Skeletal muscle tissue (tissue), 4 donors: ENCODE data around the gene NEUROG1. TPM values are rescaled to one million over a fixed set of nuclear protein-coding genes. Genes with fewer than 3 reads are reported as not detected.

Experiments
- H3K27ac ChIP-seq: one replicate; pipeline ENCODE4 v1.7.0; 2013; ENCODE audit warnings: mild to moderate bottlenecking, low read depth, low read length, inconsistent platforms
- H3K27me3 ChIP-seq, 3 donors: one replicate each; pipeline ENCODE4 v1.7.0; 2013; ENCODE audit warnings: low read length in 3 of 3; ENCODE audit not compliant: control insufficient read depth in 3 of 3, insufficient read depth in 3 of 3
- H3K36me3 ChIP-seq, 3 donors: one replicate each; pipeline ENCODE4 v1.7.0; 2013; ENCODE audit warnings: low read length in 3 of 3; ENCODE audit not compliant: control insufficient read depth in 3 of 3, insufficient read depth in 3 of 3
- H3K4me1 ChIP-seq, 3 donors: one replicate each; pipeline ENCODE4 v1.7.0; 2013; ENCODE audit warnings: low read length in 3 of 3, mild to moderate bottlenecking in 3 of 3; ENCODE audit not compliant: control insufficient read depth in 3 of 3, insufficient read depth in 3 of 3
- H3K4me3 ChIP-seq, 3 donors: one replicate each; pipeline ENCODE4 v1.7.0; 2013; ENCODE audit warnings: low read length in 3 of 3
- H3K9ac ChIP-seq, 3 donors: one replicate each; pipeline ENCODE4 v1.7.0; 2013; ENCODE audit warnings: low read length in 3 of 3, mild to moderate bottlenecking in 3 of 3, moderate library complexity in 2 of 3, low read depth in 1 of 3
- H3K9me3 ChIP-seq, 3 donors: one replicate each; pipeline ENCODE4 v1.7.0; 2013; ENCODE audit warnings: low read length in 3 of 3; ENCODE audit not compliant: control insufficient read depth in 3 of 3
- total RNA-seq: library from RNA; depleted of rRNA; stranded (reverse); fragments of >200 nt; gene quantifications from one replicate; pipeline ENCODE4 v1.2.3, GENCODE V29; 2014
- donor health status: Osteomylitis.

Gene NEUROG1
- total RNA-seq, 1 donor from 2014 or later, result not detected

- H3K4me1 ChIP-seq, result no peaks in the 10 kb centered on the region
- peaks cover 7 to 18% (median 7%) of the 10 kb centered on the region in 3 donors for H3K27me3 ChIP-seq
- H3K36me3 ChIP-seq, result no peaks in the 10 kb centered on the region
These were observed 13.8 kb downstream of the NEUROG1 start for GRCh38 chr5:135521964-135522363.

GRCh38 chr5:135517631-135518030 lies 18.1 kb downstream of the NEUROG1 start:
- no peak overlapping the region for H3K9ac ChIP-seq
- no peaks in the 10 kb centered on the region for H3K4me1 ChIP-seq
- H3K36me3 ChIP-seq, result no peaks in the 10 kb centered on the region
- H3K9me3 ChIP-seq, result peaks cover 0 to 3% (median 0%) of the 10 kb centered on the region in 3 donors
- no peak overlapping the region for H3K27ac ChIP-seq
- peaks cover 3 to 11% (median 7%) of the 10 kb centered on the region in 3 donors for H3K27me3 ChIP-seq
- H3K4me3 ChIP-seq, result no peak overlapping the region

More at GRCh38 chr5:135521964-135522363, 13.8 kb downstream of the NEUROG1 start:
- H3K9ac ChIP-seq, result no peak overlapping the region
- H3K27ac ChIP-seq, result no peak overlapping the region
- no peak overlapping the region for H3K4me3 ChIP-seq
- peaks cover 0 to 3% (median 0%) of the 10 kb centered on the region in 3 donors for H3K9me3 ChIP-seq

GRCh38 chr5:135514116-135514515 lies 21.6 kb downstream of the NEUROG1 start:
- Histone ChIP-seq H3K4me3 (no peak overlapping the region), H3K36me3 (no peaks in the 10 kb centered on the region), H3K27me3 (peaks cover 4 to 17% (median 15%) of the 10 kb centered on the region in 3 donors), H3K9me3 (no peaks in the 10 kb centered on the region), H3K9ac (no peak overlapping the region), H3K27ac (no peak overlapping the region), H3K4me1 (no peaks in the 10 kb centered on the region)

GRCh38 chr5:135511761-135512575 lies 23.8 kb downstream of the NEUROG1 start:
- Histone ChIP-seq H3K4me3 (no peak overlapping the region), H3K4me1 (peaks cover 0 to 5% (median 5%) of the 10 kb centered on the region in 3 donors), H3K36me3 (no peaks in the 10 kb centered on the region), H3K27ac (no peak overlapping the region), H3K9ac (no peak overlapping the region), H3K27me3 (peaks cover 9 to 19% (median 15%) of the 10 kb centered on the region in 3 donors), H3K9me3 (no peaks in the 10 kb centered on the region)

DNA sequence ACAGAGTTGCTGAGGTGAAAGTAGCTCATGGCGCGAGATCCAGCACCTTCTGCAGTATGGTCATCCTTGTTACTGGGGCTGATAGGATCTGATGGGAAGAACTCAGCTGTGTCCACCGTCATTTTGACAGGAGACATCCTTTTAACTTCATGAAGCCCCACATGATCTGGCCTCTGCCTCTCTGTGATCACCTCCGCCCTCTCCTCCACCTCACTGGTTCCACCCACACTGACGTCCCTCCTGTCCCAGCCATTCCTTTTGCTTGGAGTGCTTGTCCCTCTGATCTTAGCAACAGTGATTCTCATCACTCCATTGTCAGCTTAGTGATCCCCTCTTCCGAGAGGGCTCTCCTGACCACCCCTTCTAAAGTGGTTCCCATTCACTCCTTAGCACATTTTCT lies 25.8 kb downstream of the NEUROG1 start:
- Histone ChIP-seq H3K4me1 (peaks cover 0 to 5% (median 5%) of the 10 kb centered on the region in 3 donors), H3K27me3 (peaks cover 9 to 19% (median 15%) of the 10 kb centered on the region in 3 donors), H3K9me3 (no peaks in the 10 kb centered on the region), H3K4me3 (no peak overlapping the region), H3K27ac (no peak overlapping the region), H3K9ac (no peak overlapping the region), H3K36me3 (no peaks in the 10 kb centered on the region)

GRCh38 chr5:135508496-135509005 lies 27.2 kb downstream of the NEUROG1 start:
- peak overlapping the region in 2 of 3 donors; percentile 34 to 69 for H3K9ac ChIP-seq
- H3K4me3 ChIP-seq, result peak overlapping the region; percentile 25 to 60 (median 53)
- no peaks in the 10 kb centered on the region for H3K9me3 ChIP-seq
- H3K4me1 ChIP-seq, result peaks cover 0 to 5% (median 5%) of the 10 kb centered on the region in 3 donors
- no peak overlapping the region for H3K27ac ChIP-seq
- peaks cover 9 to 23% (median 17%) of the 10 kb centered on the region in 3 donors for H3K27me3 ChIP-seq
- no peaks in the 10 kb centered on the region for H3K36me3 ChIP-seq

DNA sequence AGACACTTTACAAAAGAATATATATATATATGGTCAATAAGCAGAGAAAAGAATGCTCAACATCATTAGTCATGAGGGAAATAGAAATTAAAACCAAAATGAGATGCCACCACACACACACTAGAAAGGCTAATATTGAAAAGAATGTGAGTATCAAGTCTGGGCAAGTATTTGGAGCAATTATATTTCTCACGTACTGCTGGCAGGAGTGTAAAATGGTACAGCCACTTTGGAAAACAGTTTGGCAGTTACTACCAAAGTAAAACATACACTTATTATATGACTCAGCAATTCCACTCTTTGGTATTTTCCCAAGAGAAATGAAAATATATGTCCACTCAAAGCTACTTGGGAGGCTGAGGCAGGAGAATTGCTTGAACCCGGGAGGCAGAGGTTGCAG lies 29.8 kb downstream of the NEUROG1 start:
- Histone ChIP-seq H3K4me1 (peaks cover 0 to 5% (median 5%) of the 10 kb centered on the region in 3 donors), H3K9ac (no peak overlapping the region), H3K27ac (no peak overlapping the region), H3K36me3 (no peaks in the 10 kb centered on the region), H3K4me3 (no peak overlapping the region), H3K27me3 (peaks cover 9 to 23% (median 15%) of the 10 kb centered on the region in 3 donors), H3K9me3 (no peaks in the 10 kb centered on the region)

- Histone ChIP-seq H3K27ac (no peak overlapping the region), H3K4me1 (peaks cover 0 to 5% (median 5%) of the 10 kb centered on the region in 3 donors), H3K9ac (no peak overlapping the region), H3K4me3 (no peak overlapping the region), H3K9me3 (no peaks in the 10 kb centered on the region), H3K36me3 (no peaks in the 10 kb centered on the region), H3K27me3 (peaks cover 4 to 10% (median 6%) of the 10 kb centered on the region in 3 donors)
These were observed 31.4 kb downstream of the NEUROG1 start for GRCh38 chr5:135504376-135504775.

DNA sequence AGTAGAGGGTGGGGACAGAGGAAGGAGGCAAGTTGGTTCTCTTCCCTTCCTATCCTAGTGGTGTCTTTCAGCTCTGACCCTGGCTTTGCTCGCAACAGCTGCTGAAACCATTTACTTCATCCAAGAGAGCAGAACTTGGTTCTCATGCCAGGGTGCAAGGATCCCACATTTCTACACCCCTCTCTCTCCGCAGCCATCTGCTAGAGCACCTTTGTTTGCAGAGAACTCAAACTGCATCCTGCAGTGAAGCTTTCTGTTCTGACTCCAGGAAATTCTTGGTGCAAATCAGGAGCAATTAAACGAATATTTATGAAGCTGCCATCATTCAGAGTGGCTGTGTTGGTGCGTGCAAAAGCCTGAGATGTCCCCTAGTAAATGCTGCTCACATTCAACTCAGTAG lies 31.9 kb downstream of the NEUROG1 start:
- H3K36me3 ChIP-seq, result no peaks in the 10 kb centered on the region
- no peak overlapping the region for H3K27ac ChIP-seq
- H3K9ac ChIP-seq, result no peak overlapping the region
- H3K4me1 ChIP-seq, result peaks cover 0 to 5% (median 5%) of the 10 kb centered on the region in 3 donors
- no peaks in the 10 kb centered on the region for H3K9me3 ChIP-seq
- H3K4me3 ChIP-seq, result no peak overlapping the region
- peaks cover 3 to 9% (median 6%) of the 10 kb centered on the region in 3 donors for H3K27me3 ChIP-seq
